ENCODE measurements around the gene CXXC1. TPM values are rescaled to one million over a fixed set of nuclear protein-coding genes. Genes with fewer than 3 reads are reported as not detected.

CXXC1 gene
- total and polyA plus RNA-seq, 2 of the 8 experiments (the other 6 are each of a cell fraction or from before 2014, with no cell fraction given), result 73.3 to 136 TPM

DNA sequence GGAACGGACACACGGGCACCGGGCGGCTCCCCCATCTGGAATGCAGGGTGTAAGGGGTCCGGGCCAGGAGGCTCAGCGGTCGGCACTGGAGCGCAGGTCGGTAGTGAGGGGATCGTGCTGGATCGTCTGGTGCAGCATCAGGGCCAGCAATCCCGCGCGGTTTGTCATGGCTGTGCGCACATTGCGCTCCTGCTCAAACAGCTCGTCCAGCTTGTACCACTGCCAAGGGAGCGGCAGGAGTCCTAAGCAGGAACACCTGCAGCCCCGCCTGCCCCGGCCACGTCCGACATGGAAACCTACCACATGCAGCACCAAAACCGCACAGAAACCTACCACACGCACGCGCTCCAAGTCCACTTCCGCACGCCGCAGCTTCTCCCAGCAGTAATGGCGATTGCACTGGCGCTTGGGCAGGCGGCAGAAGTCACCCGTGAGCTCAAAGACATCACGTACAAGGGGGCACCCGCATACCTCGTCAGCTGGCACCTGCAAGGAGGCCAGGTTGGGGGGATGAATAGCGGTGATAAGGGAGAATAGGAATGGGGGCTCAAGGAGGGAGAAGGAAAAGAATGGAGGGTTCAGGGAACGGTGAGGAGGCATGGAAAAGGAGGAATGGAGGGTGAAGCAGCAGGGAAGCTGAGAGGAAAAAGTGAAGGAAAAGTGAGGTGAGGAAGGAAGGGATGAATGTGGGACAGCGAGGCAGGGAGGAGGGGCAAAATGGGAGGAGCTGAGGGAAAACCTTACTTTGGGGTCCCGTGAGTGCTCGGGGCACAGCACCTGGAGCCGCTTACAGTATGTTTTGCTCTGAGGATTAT lies 4.8 kb downstream of the CXXC1 start:
- WGBS, 2 experiments (ENCODE audit: extremely low coverage in 1 of 2, insufficient coverage in 1 of 2, insufficient read length in 1 of 2, insufficient replicate concordance in 2 of 2, low coverage in 1 of 2, low lambda C conversion rate in 2 of 2, missing lambda C conversion rate in 1 of 2), result 90% methylated on average over 37 of the region's 42 CpGs; no CpG with 5 or more reads in 1 of the 2 experiments
- Histone ChIP-seq H3K4ac (replicated peaks; ENCODE audit: insufficient read length, low read depth, low read length) (no peak overlapping the region), H2BK120ac (replicated peaks; ENCODE audit: low read depth, low read length) (no peak overlapping the region), H3K23ac (ENCODE audit: insufficient read length) (no peak overlapping the region), H3K14ac (ENCODE audit: insufficient read length) (no peak overlapping the region), H3K18ac (ENCODE audit: extremely low read depth, low read length) (no peak overlapping the region), H3K9ac (replicated peaks in 1 of 4; ENCODE audit: extremely low read depth in 1 of 4, low read depth in 3 of 4, low read length in 3 of 4) (no peak overlapping the region), H2BK12ac (ENCODE audit: low read depth, low read length) (no peak overlapping the region), H2AK5ac (ENCODE audit: low read depth, low read length) (no peak overlapping the region), H2BK20ac (ENCODE audit: low read length) (no peak overlapping the region), H3K4me3 (ENCODE audit: extremely low read depth in 1 of 4, insufficient read depth in 2 of 4, low read depth in 3 of 4, low read length in 4 of 4) (no peak overlapping the region), H3K79me1 (ENCODE audit: low read depth, low read length) (peaks cover 6% of the 10 kb centered on the region; the same call in 1 of the 2 replicates), H3K27ac (ENCODE audit: low read depth, low read length) (no peak overlapping the region), H4K8ac (ENCODE audit: extremely low read depth, insufficient read depth, low read length) (no peak overlapping the region; the same call in 1 of the 2 replicates), H2AFZ (ENCODE audit: low read length) (no peak overlapping the region), H3K9me3 (ENCODE audit: insufficient read depth in 2 of 2, low read depth in 1 of 2, low read length in 1 of 2) (no peaks in the 10 kb centered on the region), H2BK15ac (ENCODE audit: low read length) (no peak overlapping the region), H2BK5ac (ENCODE audit: low read depth, low read length) (no peak overlapping the region), H3K4me1 (replicated peaks in 1 of 4; ENCODE audit: control insufficient read depth in 3 of 4, insufficient read depth in 4 of 4, low read length in 3 of 4) (peaks cover 0 to 13% (median 6%) of the 10 kb centered on the region in 4 experiments; a peak in 5 of 7 replicates), H3K79me2 (ENCODE audit: control insufficient read depth in 1 of 2, insufficient read depth in 2 of 2, low read length in 2 of 2) (peaks cover 0 to 30% of the 10 kb centered on the region in 2 experiments; a peak in 2 of 4 replicates), H3K4me2 (ENCODE audit: insufficient read depth in 1 of 2, low read depth in 2 of 2, low read length in 2 of 2) (peak overlapping the region in 1 of 2 experiments; percentile 97; a peak in 1 of 4 replicates), H3K27me3 (replicated peaks in 1 of 4; ENCODE audit: control insufficient read depth in 3 of 4, extremely low read depth in 1 of 4, insufficient read depth in 3 of 4, low read length in 3 of 4) (no peaks in the 10 kb centered on the region), H3K23me2 (ENCODE audit: low read depth, low read length) (peaks cover 18% of the 10 kb centered on the region), H4K20me1 (replicated peaks in 1 of 2; ENCODE audit: control insufficient read depth in 1 of 2, insufficient read depth in 2 of 2, low read length in 2 of 2) (peaks cover 0 to 5% of the 10 kb centered on the region in 2 experiments), H3K36me3 (ENCODE audit: control insufficient read depth in 2 of 4, insufficient read depth in 4 of 4, low read length in 3 of 4) (peaks cover 3 to 25% (median 21%) of the 10 kb centered on the region in 4 experiments), H4K91ac (replicated peaks; ENCODE audit: insufficient read length, low read length) (no peak overlapping the region), H4K5ac (ENCODE audit: insufficient read length, low read depth, low read length) (no peak overlapping the region), H3K56ac (replicated peaks; ENCODE audit: insufficient read length, low read depth, low read length) (no peak overlapping the region)
- DNase-seq (ENCODE audit: low read depth in 1 of 2, low spot score in 2 of 2) (no peak), FAIRE-seq (no peak)
- CTCF ChIA-PET (ENCODE audit: partially characterized antibody), result interaction anchor here (0.7 to 3.2 kb wide), 4 partner anchors 14 to 265 kb away, joined by 3 to 16 read pairs (median 11); no protein-coding TSS in a partner anchor
- POLR2A ChIA-PET (ENCODE audit: partially characterized antibody), result interaction anchor here (1.3 kb wide), 1 partner anchor 25 kb away, joined by 4 read pairs; no protein-coding TSS in a partner anchor
- TF ChIP-seq TAF7 (optimal IDR thresholded peaks at IDR 0.05; ENCODE audit: borderline replicate concordance, low read depth, low read length) (no peak), JUND (IDR thresholded peaks at IDR 0.05; ENCODE audit: low read length) (no peak), ATF3 (IDR thresholded peaks at IDR 0.05; ENCODE audit: insufficient read depth, low read depth, low read length) (no peak), SRF (IDR thresholded peaks at IDR 0.05; ENCODE audit: low read depth, low read length) (no peak)

Data from H1 (cell line).